Hematopoietic multipotent progenitor cell treated with erythropoietin and hydrocortisone succinate and interleukin-3 and kit ligand, for 17 days (in vitro differentiated cells): ENCODE results near the gene GNG5.
"Not testable (repeated sequence)": the region's sequence is repeated elsewhere in the genome, so short reads cannot be mapped to it uniquely, and the experiment has no call there.

ENCODE experiments used
- DNase-seq: peaks from one replicate; pipeline ENCODE4 v3.0.0-alpha.2; 2015; ENCODE audit warnings: low spot score

The GNG5 gene

DNA sequence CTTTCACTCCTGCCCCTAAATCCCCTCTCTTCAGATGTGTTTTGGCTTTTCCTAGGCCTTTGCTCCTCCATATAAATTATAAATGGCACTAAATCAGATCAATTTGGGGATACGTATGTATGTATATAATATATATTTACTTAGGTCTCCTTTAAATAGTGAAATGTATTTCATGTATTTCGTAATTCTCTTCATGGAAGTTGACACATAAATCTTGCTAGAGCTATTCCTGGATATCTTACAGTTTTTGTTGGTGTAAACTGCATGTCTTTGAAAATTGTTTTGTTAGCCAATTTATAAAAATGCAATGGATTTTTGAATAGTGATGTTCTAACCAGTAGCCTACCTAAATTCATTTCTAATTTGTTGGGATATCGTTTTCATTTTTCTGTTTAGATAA, 18.3 kb downstream of the GNG5 start:
- DNase-seq = no peak

DNA sequence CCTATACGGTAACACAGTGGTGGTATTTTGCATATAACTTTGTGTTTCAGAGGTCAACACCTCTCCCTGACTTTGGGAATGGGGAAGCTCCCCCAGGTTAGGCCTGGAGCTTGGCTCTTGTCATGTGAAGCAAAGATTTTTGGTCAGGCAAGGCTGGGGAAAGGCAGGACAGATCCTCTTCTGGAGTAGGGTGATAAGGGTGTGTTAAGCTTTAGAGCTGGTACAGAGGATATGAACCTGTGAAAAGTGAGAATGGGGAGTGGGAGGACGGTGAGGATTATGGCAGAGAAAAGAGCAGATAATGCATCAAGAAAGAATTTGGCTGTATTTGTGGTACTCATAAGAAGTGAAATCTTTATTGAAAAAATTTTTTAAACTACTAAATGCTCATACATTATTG, 25.1 kb downstream of the GNG5 start:
- no peak for DNase-seq

DNA sequence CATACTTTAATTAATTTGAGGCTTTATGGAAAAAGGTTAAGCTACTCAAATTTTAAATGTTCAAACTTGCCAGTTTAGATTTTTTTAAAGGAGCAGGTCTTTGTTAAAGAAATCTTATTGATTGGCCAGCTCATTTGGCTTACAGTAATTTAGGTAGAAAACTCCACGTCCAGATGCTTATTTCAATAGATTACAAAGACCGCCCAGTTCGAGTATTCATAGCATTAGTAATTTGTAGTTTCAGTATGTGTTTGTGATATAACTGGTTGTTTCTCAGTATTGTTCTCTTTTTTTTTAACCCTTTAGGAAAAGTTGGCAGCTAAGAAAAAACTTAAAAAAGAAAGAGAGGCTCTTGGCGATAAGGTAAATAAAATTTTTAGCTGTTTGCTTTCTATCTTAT, 25.7 kb downstream of the GNG5 start:
- no peak for DNase-seq

DNA sequence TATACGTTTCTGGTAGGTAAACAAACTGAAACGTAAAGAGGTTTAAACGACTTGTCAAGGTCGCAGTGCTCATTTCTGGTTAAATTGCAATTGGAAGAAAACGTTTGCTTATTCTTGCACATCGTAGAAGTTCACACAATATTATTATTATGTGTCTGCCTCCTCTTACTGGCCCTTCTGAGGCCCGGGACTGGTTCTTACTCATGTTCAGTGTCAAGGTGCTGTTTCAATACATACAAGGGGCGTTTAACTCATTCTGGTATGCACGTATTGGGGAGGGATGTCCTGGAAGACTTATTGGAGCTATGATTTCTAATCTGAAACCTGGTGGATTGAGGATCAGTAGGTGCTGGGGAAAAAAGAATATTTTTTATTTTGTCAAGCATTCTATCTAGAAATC, 26.4 kb downstream of the GNG5 start:
- DNase-seq = no peak

DNA sequence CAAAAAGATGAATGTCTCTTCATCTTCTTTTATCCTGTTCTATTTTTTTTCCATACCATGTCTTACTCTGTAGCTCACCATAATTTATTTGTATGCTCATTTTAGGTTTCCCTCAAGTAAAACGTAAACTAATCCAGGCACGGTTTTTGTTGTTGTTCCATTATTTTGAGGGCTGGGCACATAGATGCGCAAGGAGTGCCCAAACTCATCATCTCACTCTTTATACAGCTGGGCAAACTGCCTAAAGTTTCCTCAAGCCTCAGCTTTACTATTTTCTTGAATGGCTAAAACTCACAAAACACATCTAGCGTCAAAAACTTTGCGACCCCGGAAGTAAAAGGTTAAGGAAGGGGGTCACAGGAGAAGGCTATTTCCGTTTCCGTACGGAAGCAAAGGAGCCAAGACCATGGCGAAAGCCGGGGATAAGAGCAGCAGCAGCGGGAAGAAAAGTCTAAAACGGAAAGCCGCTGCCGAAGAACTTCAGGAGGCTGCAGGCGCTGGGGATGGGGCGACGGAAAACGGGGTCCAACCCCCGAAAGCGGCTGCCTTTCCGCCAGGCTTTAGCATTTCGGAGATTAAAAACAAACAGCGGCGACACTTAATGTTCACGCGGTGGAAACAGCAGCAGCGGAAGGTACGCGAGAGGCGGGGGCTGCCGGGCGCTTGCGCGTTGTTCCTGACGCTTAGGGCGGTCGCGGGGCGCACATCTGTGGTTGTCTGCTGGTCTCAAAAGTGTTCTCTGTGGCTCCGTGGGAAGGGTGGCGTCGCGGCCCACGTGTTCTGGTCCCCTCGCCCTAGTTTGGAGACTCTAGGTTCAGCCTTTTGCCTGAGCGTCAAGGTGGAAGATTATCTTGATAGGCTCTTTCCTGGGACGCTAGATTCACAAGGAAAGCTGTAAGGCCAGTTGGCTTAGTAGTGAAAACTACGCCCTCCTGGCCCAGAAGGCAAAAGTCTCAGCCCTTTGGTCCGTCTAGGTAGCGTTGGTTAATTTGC, 27.2 kb downstream of the GNG5 start, which contains the start of gene RPF1:
Gene RPF1 (plus strand): TSS at position 391 of the 993 bp plus-strand sequence. CDS start 16 bp downstream, at position 407.
- DNase-seq = peak; percentile 52

DNA sequence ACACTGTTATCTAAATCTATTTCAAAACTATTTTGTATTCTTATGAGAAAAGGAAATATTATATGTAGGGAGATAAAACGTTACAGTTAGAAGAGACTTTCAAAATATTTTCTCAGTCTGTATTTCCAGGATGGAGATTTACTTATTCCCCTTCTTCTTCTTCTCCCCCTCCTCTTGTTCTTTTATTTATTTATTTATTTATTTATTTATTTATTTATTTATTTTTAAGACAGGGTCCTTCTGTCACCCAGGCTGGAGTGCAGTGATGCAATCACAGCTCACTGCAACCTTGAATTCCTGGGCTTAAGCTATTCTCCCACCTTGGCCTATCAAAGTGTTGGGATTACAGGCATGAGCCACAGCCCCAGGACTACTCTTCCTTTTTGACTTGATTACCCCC, 30.2 kb downstream of the GNG5 start:
- DNase-seq = no peak

DNA sequence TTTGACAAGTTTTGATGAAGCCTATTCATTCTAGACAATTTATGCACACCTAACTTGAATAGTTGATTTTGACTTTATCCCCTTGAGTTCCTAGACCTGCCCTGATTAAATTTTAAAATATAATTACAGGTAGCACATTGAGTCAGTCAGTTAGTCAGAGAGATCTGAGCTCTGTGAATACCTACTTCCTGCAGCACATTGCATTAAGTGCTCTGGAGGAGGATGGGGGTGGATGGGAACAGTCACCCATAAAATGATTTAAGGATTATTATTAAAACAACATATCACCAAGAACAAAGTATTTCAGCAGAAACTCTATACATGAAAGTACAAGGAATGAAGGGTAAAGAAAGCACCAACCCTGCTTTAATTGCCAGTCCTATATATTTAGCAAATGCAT, 39.1 kb downstream of the GNG5 start:
- no peak for DNase-seq

DNA sequence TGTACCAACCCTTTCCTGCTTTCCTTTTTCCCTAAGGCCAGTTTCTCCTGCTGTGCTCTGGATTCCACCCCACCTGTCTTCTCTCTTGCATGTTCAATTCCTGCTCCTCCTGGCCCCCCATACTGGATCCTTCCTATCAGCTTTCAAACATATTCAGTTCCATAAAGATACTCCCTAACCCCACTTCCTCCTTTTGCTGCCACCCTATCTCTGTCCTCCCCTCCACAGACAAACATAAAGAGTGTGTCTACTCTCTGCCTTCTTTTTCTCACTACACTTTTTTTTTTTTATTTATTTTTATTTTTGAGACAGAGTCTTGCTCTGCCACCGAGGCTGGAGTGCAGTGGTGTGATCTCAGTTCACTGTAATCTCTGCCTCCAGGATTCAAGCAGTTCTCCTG, 44.3 kb downstream of the GNG5 start:
- no peak for DNase-seq

DNA sequence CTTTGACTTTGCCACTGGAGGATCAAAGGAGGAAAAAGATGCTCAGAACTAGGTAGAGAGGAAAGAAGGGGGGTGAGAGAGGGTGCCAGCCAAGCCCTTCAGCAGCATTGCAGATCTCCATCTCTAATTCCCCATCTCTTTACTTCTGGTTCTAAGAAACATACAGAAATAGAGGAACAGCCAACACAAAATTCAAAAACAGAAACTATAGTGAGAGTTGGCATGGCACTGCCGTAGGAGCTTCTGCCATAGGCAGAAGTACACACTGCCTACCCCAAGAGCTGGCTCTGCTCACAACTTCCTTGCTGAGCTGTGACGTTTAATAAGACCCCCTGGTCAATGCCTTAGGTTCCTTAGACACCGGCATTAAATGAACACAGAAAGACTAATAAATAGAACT, 53.9 kb downstream of the GNG5 start:
- no peak for DNase-seq

DNA sequence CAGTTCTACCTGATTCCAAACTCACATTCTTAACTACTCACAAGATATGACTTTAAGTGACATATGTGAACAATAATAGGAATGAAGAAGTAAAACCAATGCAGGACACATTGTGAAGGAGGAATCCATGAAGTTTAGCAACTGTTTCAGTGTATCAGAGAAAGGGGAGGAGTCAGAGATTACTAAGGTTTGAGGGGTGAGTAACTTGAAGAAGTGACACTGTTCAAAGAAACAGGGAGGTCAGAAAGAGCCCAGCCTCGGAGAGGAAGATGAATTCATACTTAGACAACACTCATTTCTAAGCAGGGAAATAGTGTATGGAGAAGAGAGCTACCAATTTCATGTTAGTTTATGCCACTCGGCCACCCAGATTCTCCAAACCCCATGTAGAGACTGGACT, 55.5 kb downstream of the GNG5 start:
- no peak for DNase-seq

DNA sequence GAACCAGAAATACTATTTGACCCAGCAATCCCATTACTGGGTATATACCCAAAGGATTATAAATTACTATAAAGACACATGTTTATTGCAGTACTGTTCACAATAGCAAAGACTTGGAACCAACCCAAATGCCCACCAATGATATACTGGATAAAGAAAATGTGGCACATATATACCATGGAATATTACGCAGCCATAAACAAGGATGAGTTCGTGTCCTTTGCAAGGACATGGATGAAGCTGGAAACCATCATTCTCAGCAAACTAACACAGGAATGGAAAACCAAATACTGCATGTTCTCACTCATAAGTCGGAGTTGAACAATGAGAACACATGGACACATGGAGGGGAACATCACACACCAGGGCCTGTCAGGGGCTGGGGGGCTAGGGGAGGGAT, 57.7 kb downstream of the GNG5 start:
- not testable (repeated sequence) for DNase-seq
